CD14-positive monocyte (primary cell): ENCODE measurements around the gene OLFML2B. TPM values are rescaled to one million over a fixed set of nuclear protein-coding genes. Genes with fewer than 3 reads are reported as not detected.

Experiments
- DNase-seq, 3 donors: peaks; one replicate each; pipeline ENCODE4 v3.0.0-alpha.2; 2011 to 2022
- H2AFZ ChIP-seq: 2 replicates; pipeline ENCODE4 v1.6.0; 2012; ENCODE audit warnings: mild to moderate bottlenecking, low read depth, low read length, inconsistent platforms; ENCODE audit not compliant: insufficient read depth, poor library complexity, severe bottlenecking
- H3K27ac ChIP-seq, 2 donors: 1 replicate in 1 of 2; 2 replicates in 1 of 2; pipeline ENCODE4 v1.5.1; 2012 to 2013; ENCODE audit warnings: low read length in 2 of 2, control low read depth in 1 of 2, inconsistent platforms in 1 of 2, low read depth in 1 of 2, mild to moderate bottlenecking in 1 of 2
- H3K27me3 ChIP-seq, 2 donors: one replicate each; pipeline versions ENCODE4 v1.6.0 to v1.6.1; 2011 to 2013; ENCODE audit warnings: low read length in 2 of 2; ENCODE audit not compliant: control insufficient read depth in 2 of 2, insufficient read depth in 2 of 2
- H3K36me3 ChIP-seq, 2 donors: replicated peaks in 1 of 2; 1 replicate in 1 of 2; 2 replicates in 1 of 2; pipeline versions ENCODE4 v1.5.1 to v1.6.1; 2012 to 2013; ENCODE audit warnings: low read length in 2 of 2, control low read depth in 1 of 2, inconsistent platforms in 1 of 2, mild to moderate bottlenecking in 1 of 2; ENCODE audit not compliant: insufficient read depth in 2 of 2, control insufficient read depth in 1 of 2
- H3K4me1 ChIP-seq, 2 donors: 1 replicate in 1 of 2; 2 replicates in 1 of 2; pipeline versions ENCODE4 v1.5.1 to v1.6.1; 2012 to 2013; ENCODE audit warnings: low read length in 2 of 2, control low read depth in 1 of 2, inconsistent platforms in 1 of 2, mild to moderate bottlenecking in 1 of 2, moderate library complexity in 1 of 2; ENCODE audit not compliant: insufficient read depth in 2 of 2, control insufficient read depth in 1 of 2
- H3K4me2 ChIP-seq: replicated peaks from 2 replicates; pipeline ENCODE3; 2012; ENCODE audit warnings: low read length, moderate library complexity, mild to moderate bottlenecking; ENCODE audit not compliant: poor library complexity, severe bottlenecking; ENCODE audit errors: extremely low read depth
- H3K4me3 ChIP-seq, 3 experiments: fragments of 200-600 bp in 1 of 3; sonication (generic) in 1 of 3; replicated peaks in 1 of 3; 1 replicate in 2 of 3; 2 replicates in 1 of 3; pipeline ENCODE4 v1.5.1; 2011 to 2013; ENCODE audit warnings: low read length in 3 of 3, mild to moderate bottlenecking in 3 of 3, control low read depth in 2 of 3, low read depth in 2 of 3, inconsistent platforms in 1 of 3, moderate library complexity in 1 of 3
- H3K79me2 ChIP-seq: 2 replicates; pipeline ENCODE4 v1.6.0; 2012; ENCODE audit warnings: mild to moderate bottlenecking, control low read depth, inconsistent platforms, low read length, moderate library complexity; ENCODE audit not compliant: insufficient read depth
- H3K9ac ChIP-seq: 2 replicates; pipeline ENCODE4 v1.6.0; 2017; ENCODE audit warnings: low read length, mild to moderate bottlenecking; ENCODE audit not compliant: insufficient read depth, poor library complexity, severe bottlenecking
- H3K9me3 ChIP-seq, 2 donors: replicated peaks in 1 of 2; 1 replicate in 1 of 2; 2 replicates in 1 of 2; pipeline versions ENCODE4 v1.5.1 to v1.6.1; 2012 to 2013; ENCODE audit warnings: low read length in 2 of 2, control low read depth in 1 of 2; ENCODE audit not compliant: control insufficient read depth in 1 of 2, insufficient read depth in 1 of 2
- H4K20me1 ChIP-seq: 2 replicates; pipeline ENCODE4 v1.6.0; 2012; ENCODE audit warnings: mild to moderate bottlenecking, low read length, control low read depth, moderate library complexity; ENCODE audit not compliant: insufficient read depth
- H3K27ac Mint-ChIP-seq, 7 donors: one replicate each; pipeline ENCODE4 v1.8.0; 2020; ENCODE audit warnings: mild to moderate bottlenecking in 7 of 7, mixed read lengths in 7 of 7, moderate library complexity in 6 of 7, inconsistent platforms in 2 of 7
- H3K27me3 Mint-ChIP-seq, 3 donors: one replicate each; pipeline ENCODE4 v1.8.0; 2021 to 2022; ENCODE audit warnings: low read depth in 3 of 3, mild to moderate bottlenecking in 3 of 3, mixed read lengths in 3 of 3, moderate library complexity in 3 of 3, inconsistent platforms in 1 of 3
- H3K36me3 Mint-ChIP-seq, 2 donors: one replicate each; pipeline ENCODE4 v1.8.0; 2020; ENCODE audit warnings: mixed read lengths in 2 of 2, inconsistent platforms in 1 of 2, mild to moderate bottlenecking in 1 of 2
- H3K4me1 Mint-ChIP-seq: one replicate; pipeline ENCODE4 v1.8.0; 2020; ENCODE audit warnings: mild to moderate bottlenecking, mixed read lengths
- H3K4me3 Mint-ChIP-seq, 2 donors: one replicate each; pipeline ENCODE4 v1.8.0; 2020; ENCODE audit warnings: mild to moderate bottlenecking in 2 of 2, mixed read lengths in 2 of 2, moderate library complexity in 1 of 2
- H3K9me3 Mint-ChIP-seq, 7 donors: one replicate each; pipeline ENCODE4 v1.8.0; 2020 to 2022; ENCODE audit warnings: mixed read lengths in 7 of 7, mild to moderate bottlenecking in 6 of 7, moderate library complexity in 6 of 7, inconsistent platforms in 2 of 7
- CTCF ChIP-seq: fragments of 200-600 bp; IDR thresholded peaks from one replicate; pipeline ENCODE4 v1.8.0; 2022; ENCODE audit warnings: antibody characterized with exemption, mild to moderate bottlenecking
- WGBS: methylation state at CpG from one replicate; pipeline ENCODE4 v1.1.5; 2013; ENCODE audit warnings: missing lambda C conversion rate; ENCODE audit not compliant: insufficient coverage; 5-methylcytosine and 5-hydroxymethylcytosine counted together
- intact Hi-C, 2 donors: fragments of 100-400 bp; cut with micrococcal nuclease; formaldehyde crosslinking; loops; one replicate each; pipeline versions ENCODE4 v1.15.0 to v1.15.1; 2023
- polyA plus RNA-seq, 3 donors: library from polyadenylated mRNA; depleted of rRNA in 1 of 3; unstranded in 2 of 3; stranded (reverse) in 1 of 3; fragments of 300-500 nt in 2 of 3; fragments of >200 nt in 1 of 3; fragmentation: Illumina TruSeq in 2 of 3; gene quantifications; 1 replicate in 2 of 3; 2 replicates in 1 of 3; pipeline ENCODE4 v1.2.3, GENCODE V29; 2012 to 2021

The OLFML2B gene
- polyA plus RNA-seq, 3 donors = 0.66 to 1.4 (median 0.95) TPM

- intact Hi-C loops = loop anchor here (2.0 to 5.0 kb wide), 3 partner anchors 220 to 336 kb away; no protein-coding TSS in a partner anchor
- no peak overlapping the region for H3K4me2 ChIP-seq
- H3K4me1 ChIP-seq = no peaks in the 10 kb centered on the region
- no peaks in the 10 kb centered on the region for H3K79me2 ChIP-seq
- no peaks in the 10 kb centered on the region for H3K27me3 ChIP-seq
- H4K20me1 ChIP-seq = no peaks in the 10 kb centered on the region
- Mint-ChIP-seq H3K4me3 (no peak overlapping the region), H3K36me3 (no peaks in the 10 kb centered on the region), H3K9me3 (no peaks in the 10 kb centered on the region), H3K4me1 (peaks cover 6% of the 10 kb centered on the region), H3K27me3 (peaks cover 0 to 2% (median 2%) of the 10 kb centered on the region in 3 donors), H3K27ac (no peak overlapping the region)
- DNase-seq = no peak
- H2AFZ ChIP-seq = peak overlapping the region; percentile 68
- H3K9ac ChIP-seq = no peak overlapping the region
- no peaks in the 10 kb centered on the region for H3K36me3 ChIP-seq
- no peak for TF ChIP-seq CTCF
- no peaks in the 10 kb centered on the region for H3K9me3 ChIP-seq
- H3K4me3 ChIP-seq = no peak overlapping the region
- 100% methylated on average over 2 of the region's 3 CpGs for WGBS
- no peak overlapping the region for H3K27ac ChIP-seq
Observed at GRCh38 chr1:162056579-162056978, 32.9 kb upstream of the OLFML2B start.

- H3K4me1 Mint-ChIP-seq = peaks cover 6% of the 10 kb centered on the region
- intact Hi-C loops = loop anchor here (2.0 to 5.0 kb wide), 3 partner anchors 221 to 336 kb away; no protein-coding TSS in a partner anchor
- H3K9me3 Mint-ChIP-seq = no peaks in the 10 kb centered on the region
- DNase-seq = peak; percentile 55 to 65 (median 64)
- Histone ChIP-seq H3K36me3 (no peaks in the 10 kb centered on the region), H3K4me3 (no peak overlapping the region), H3K9me3 (no peaks in the 10 kb centered on the region), H3K27ac (no peak overlapping the region), H3K27me3 (no peaks in the 10 kb centered on the region), H2AFZ (peak overlapping the region; percentile 68), H3K79me2 (no peaks in the 10 kb centered on the region), H3K4me2 (no peak overlapping the region), H3K9ac (no peak overlapping the region), H3K4me1 (no peaks in the 10 kb centered on the region), H4K20me1 (no peaks in the 10 kb centered on the region)
- H3K4me3 Mint-ChIP-seq = no peak overlapping the region
- WGBS = 34% methylated on average over 3 of the region's 3 CpGs
- H3K36me3 Mint-ChIP-seq = no peaks in the 10 kb centered on the region
- peak; percentile 88 for TF ChIP-seq CTCF
- peaks cover 0 to 2% (median 2%) of the 10 kb centered on the region in 3 donors for H3K27me3 Mint-ChIP-seq
- H3K27ac Mint-ChIP-seq = no peak overlapping the region
Observed at GRCh38 chr1:162056043-162056442, 32.4 kb upstream of the OLFML2B start.
